Measurements from ENCODE around the gene POP4.

DNA sequence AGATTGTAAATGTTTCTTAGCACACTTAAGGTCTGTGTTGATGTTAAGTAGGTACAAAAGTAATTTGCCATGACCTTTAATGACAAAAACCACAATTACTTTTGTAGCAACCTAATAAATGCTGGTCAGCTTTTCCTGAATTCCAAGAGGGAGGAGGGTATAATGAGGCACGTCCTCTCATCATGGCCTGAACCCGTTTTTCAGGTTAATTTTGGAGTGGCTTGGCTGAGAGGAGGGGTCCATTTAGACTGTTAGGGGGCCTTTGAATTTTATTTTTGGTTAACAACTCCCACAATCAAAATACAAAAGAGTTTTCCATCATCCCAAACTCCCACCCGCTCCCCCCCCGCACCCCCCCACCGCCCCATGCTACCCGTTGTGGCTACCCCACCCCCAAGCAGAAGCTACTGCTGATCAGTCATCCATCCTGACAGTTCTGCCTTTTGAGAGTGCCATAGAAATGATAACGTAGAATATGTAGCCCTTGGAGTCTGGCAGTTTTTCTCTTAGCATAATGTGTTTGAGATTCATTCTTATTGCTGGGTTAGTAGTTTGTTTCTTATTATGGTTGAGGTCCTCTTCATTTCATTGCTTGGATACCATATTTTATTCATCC, 44.8 kb downstream of the POP4 start:
- TF ChIP-seq, protein P1, sequence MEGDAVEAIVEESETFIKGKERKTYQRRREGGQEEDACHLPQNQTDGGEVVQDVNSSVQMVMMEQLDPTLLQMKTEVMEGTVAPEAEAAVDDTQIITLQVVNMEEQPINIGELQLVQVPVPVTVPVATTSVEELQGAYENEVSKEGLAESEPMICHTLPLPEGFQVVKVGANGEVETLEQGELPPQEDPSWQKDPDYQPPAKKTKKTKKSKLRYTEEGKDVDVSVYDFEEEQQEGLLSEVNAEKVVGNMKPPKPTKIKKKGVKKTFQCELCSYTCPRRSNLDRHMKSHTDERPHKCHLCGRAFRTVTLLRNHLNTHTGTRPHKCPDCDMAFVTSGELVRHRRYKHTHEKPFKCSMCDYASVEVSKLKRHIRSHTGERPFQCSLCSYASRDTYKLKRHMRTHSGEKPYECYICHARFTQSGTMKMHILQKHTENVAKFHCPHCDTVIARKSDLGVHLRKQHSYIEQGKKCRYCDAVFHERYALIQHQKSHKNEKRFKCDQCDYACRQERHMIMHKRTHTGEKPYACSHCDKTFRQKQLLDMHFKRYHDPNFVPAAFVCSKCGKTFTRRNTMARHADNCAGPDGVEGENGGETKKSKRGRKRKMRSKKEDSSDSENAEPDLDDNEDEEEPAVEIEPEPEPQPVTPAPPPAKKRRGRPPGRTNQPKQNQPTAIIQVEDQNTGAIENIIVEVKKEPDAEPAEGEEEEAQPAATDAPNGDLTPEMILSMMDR (IDR thresholded peaks at IDR 0.05) = no peak
- TF ChIP-seq POLR2A (IDR thresholded peaks at IDR 0.05) = no peak
